Large intestine (tissue), 3 donors: ENCODE results near the gene LRCH3. TPM values are rescaled to one million over a fixed set of nuclear protein-coding genes. Genes with fewer than 3 reads are reported as not detected.
A peak's percentile ranks its signal among the peaks of the same experiment; 100 is the strongest.

Experiments used
- DNase-seq, 2 donors: peaks; one replicate each; pipeline versions ENCODE4 v3.0.0 to v3.0.0-alpha.2; 2013
- H3K27ac ChIP-seq: one replicate; pipeline ENCODE4 v1.5.1; 2013; ENCODE audit warnings: low read length
- H3K27me3 ChIP-seq: 2 replicates; pipeline ENCODE4 v1.6.1; 2013; ENCODE audit warnings: low read length; ENCODE audit not compliant: control insufficient read depth, insufficient read depth
- H3K36me3 ChIP-seq: 2 replicates; pipeline ENCODE4 v1.6.1; 2013; ENCODE audit warnings: low read length; ENCODE audit not compliant: control insufficient read depth, insufficient read depth
- H3K4me1 ChIP-seq: one replicate; pipeline ENCODE4 v1.6.1; 2013; ENCODE audit warnings: low read length; ENCODE audit not compliant: control insufficient read depth, insufficient read depth
- H3K4me3 ChIP-seq: one replicate; pipeline ENCODE4 v1.5.1; 2013; ENCODE audit warnings: low read length
- H3K9me3 ChIP-seq: one replicate; pipeline ENCODE4 v1.6.1; 2013; ENCODE audit warnings: mild to moderate bottlenecking, low read depth, low read length, moderate library complexity; ENCODE audit not compliant: control insufficient read depth
- WGBS: methylation state at CpG from one replicate; pipeline ENCODE4 v1.1.5; 2013; ENCODE audit warnings: low lambda C conversion rate; ENCODE audit not compliant: insufficient coverage; 5-methylcytosine and 5-hydroxymethylcytosine counted together
- polyA plus RNA-seq: library from polyadenylated mRNA; unstranded; fragments of 120-200 nt; gene quantifications from one replicate; pipeline ENCODE4 v1.2.1, GENCODE V29; 2013

LRCH3 gene
- polyA plus RNA-seq, 1 donor: 40.6 TPM

GRCh38 chr3:197750858-197751737 is 40.0 kb upstream of the LRCH3 start:
- WGBS: no CpG with 5 or more reads among the region's 36 CpGs
- H3K27me3 ChIP-seq: no peaks in the 10 kb centered on the region
- H3K36me3 ChIP-seq: no peaks in the 10 kb centered on the region
- H3K4me1 ChIP-seq: peaks cover 5% of the 10 kb centered on the region
- peak overlapping the region; percentile 88 for H3K27ac ChIP-seq
- peak in 1 of 2 donors; percentile 67 for DNase-seq
- peak overlapping the region; percentile 76 for H3K4me3 ChIP-seq
- no peaks in the 10 kb centered on the region for H3K9me3 ChIP-seq

DNA sequence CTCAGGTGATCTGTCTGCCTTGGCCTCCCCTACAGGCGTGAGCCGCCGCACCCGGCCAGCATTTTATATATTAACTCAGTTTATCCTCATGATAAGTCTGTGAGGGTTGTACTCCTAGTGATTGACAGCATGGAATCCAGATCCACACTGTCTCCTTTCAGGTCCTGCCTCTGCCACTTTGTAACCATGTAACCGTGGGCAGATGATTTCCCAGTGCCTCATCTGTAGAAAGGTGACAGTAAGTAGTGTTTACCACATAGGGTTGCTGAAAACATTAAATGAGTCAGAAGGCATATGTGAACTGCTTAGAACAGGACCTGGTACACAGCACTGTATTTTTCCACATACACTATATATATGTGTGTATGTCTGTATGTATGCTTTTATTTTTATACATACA is 38.9 kb upstream of the LRCH3 start:
- Histone ChIP-seq H3K4me3 (no peak overlapping the region), H3K36me3 (no peaks in the 10 kb centered on the region), H3K9me3 (no peaks in the 10 kb centered on the region), H3K27me3 (no peaks in the 10 kb centered on the region), H3K4me1 (peaks cover 5% of the 10 kb centered on the region), H3K27ac (no peak overlapping the region)
- WGBS: no CpG with 5 or more reads among the region's 5 CpGs
- no peak for DNase-seq

DNA sequence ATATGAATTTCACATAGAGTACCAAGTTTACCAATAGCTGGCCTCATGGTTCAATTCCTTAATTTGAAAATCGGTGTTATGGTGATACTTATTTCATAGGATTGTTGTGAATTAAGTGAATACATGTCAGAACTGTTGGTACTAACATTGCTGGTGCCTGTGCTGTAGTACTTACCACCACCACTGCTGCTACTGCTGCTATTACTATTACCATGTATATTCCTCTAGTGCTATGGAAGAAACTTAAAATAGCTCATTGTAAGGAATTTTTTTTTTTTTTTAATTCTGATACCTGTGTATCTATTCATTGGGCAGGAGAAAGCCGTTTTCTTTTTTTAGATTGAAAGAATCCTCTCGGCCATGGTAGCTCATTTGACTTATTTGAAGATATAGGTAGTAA is 37.8 kb upstream of the LRCH3 start:
- no peaks in the 10 kb centered on the region for H3K9me3 ChIP-seq
- WGBS: no CpG with 5 or more reads among the region's 3 CpGs
- no peak overlapping the region for H3K27ac ChIP-seq
- H3K4me3 ChIP-seq: no peak overlapping the region
- no peak for DNase-seq
- peaks cover 5% of the 10 kb centered on the region for H3K36me3 ChIP-seq
- H3K27me3 ChIP-seq: no peaks in the 10 kb centered on the region
- H3K4me1 ChIP-seq: peaks cover 5% of the 10 kb centered on the region

DNA sequence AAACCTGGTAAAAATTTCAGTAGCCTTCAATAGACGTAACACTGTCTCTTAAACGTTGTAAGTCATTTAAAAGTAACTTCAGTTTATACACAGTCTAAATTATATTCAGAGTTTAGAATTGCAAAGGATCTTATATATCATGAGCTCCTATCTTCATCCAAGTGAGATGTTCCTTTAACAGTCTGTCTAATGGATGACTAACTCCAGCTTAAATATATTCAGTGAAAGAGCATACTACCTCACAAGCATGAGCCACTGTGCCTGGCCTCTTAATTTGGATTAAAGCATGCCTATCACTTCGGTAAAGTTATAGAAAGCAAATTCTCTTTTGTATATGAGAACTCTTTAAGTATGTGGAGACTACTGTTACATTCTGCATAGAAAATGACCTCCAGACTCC is 34.4 kb upstream of the LRCH3 start:
- Histone ChIP-seq H3K27ac (no peak overlapping the region), H3K9me3 (no peaks in the 10 kb centered on the region), H3K36me3 (peaks cover 11% of the 10 kb centered on the region), H3K4me3 (no peak overlapping the region), H3K4me1 (peaks cover 5% of the 10 kb centered on the region), H3K27me3 (no peaks in the 10 kb centered on the region)
- no CpG with 5 or more reads among the region's 3 CpGs for WGBS
- no peak for DNase-seq

DNA sequence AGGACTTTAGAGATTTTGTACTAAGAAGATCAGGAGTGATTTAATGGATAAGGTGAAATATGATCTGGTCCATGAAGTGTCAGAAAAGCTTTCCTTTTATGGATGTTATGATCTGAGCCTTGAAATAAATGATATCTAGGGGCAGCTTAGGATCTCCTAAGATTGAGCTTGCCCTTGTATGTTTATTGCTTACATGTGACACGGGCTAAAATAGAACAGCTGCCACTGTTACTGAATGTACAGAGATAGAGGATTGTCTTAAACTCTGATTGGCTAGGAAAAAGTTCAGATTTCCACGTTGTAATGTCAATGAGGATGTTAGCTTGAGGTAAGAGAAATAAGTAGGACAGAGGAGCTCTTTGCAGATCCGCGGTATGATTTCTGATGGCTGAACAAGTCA is 32.5 kb upstream of the LRCH3 start:
- 92% methylated on average over 2 of the region's 4 CpGs for WGBS
- Histone ChIP-seq H3K4me3 (no peak overlapping the region), H3K9me3 (no peaks in the 10 kb centered on the region), H3K27ac (no peak overlapping the region), H3K4me1 (no peaks in the 10 kb centered on the region), H3K36me3 (peaks cover 17% of the 10 kb centered on the region), H3K27me3 (no peaks in the 10 kb centered on the region)
- DNase-seq: no peak

GRCh38 chr3:197761784-197762183 is 29.3 kb upstream of the LRCH3 start:
- Histone ChIP-seq H3K36me3 (peaks cover 25% of the 10 kb centered on the region), H3K4me1 (no peaks in the 10 kb centered on the region), H3K27me3 (no peaks in the 10 kb centered on the region), H3K4me3 (no peak overlapping the region), H3K27ac (no peak overlapping the region), H3K9me3 (no peaks in the 10 kb centered on the region)
- no peak for DNase-seq

DNA sequence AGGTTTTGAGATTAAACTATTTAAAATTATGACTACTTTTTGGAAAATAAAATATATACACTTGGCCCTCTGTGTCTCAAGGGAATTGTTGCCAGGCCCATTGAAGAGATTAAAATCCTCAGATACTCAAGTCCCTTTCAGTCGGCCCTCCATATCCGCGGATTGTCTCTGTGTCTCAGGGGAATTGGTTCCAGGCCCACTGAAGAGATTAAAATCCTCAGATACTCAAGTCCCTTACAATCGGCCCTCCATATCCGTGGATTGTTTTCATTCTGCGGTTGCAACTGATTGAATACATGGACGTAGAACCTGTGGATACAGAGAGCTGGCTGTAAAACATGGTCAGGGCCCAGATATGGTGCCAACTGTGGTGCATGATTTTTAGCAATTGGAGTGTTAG is 15.7 kb upstream of the LRCH3 start:
- H3K36me3 ChIP-seq: peaks cover 69% of the 10 kb centered on the region
- no peak overlapping the region for H3K27ac ChIP-seq

GRCh38 chr3:197782230-197782629 is 8.8 kb upstream of the LRCH3 start:
- H3K27me3 ChIP-seq: no peaks in the 10 kb centered on the region
- no peaks in the 10 kb centered on the region for H3K9me3 ChIP-seq
- no peak overlapping the region for H3K4me3 ChIP-seq
- no peaks in the 10 kb centered on the region for H3K4me1 ChIP-seq
- no CpG with 5 or more reads among the region's 4 CpGs for WGBS
- DNase-seq: no peak
- peaks cover 46% of the 10 kb centered on the region for H3K36me3 ChIP-seq
- no peak overlapping the region for H3K27ac ChIP-seq

More for the DNA sequence above, 15.7 kb upstream of the LRCH3 start:
- 100% methylated on average over 1 of the region's 7 CpGs for WGBS
- no peak overlapping the region for H3K4me3 ChIP-seq
- H3K27me3 ChIP-seq: no peaks in the 10 kb centered on the region
- no peaks in the 10 kb centered on the region for H3K4me1 ChIP-seq
- DNase-seq: no peak
- no peaks in the 10 kb centered on the region for H3K9me3 ChIP-seq

DNA sequence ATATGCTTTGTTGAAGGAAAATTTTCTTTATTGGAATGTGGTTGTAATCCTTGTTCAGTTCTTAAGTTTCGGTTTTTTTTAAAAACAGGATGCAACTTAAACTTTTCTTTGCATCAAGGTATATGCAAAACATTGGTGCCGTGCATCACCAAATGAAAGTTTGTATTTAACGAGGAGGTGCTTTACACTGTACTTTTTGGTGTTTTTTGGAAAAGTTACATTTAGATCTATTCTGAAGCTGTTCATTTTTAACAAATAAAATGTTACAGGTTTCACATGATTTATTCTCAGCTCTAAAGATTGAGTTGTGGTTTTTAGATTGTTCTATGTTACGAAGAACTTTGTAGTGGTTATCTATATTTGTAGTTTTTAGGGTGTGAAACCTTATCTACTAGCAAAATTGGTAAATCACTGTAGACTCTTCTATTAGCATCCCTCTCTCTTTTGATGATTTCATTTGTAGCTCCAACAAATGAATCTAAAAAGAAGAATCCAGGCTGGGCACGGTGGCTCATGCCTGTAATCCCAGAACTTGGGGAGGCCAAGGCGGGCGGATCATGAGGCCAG is 7.0 kb upstream of the LRCH3 start:
- WGBS: 97% methylated on average over 4 of the region's 7 CpGs
- H3K27ac ChIP-seq: no peak overlapping the region
- no peaks in the 10 kb centered on the region for H3K4me1 ChIP-seq
- H3K4me3 ChIP-seq: no peak overlapping the region
- DNase-seq: no peak
- H3K36me3 ChIP-seq: peaks cover 29% of the 10 kb centered on the region
- H3K9me3 ChIP-seq: no peaks in the 10 kb centered on the region
- no peaks in the 10 kb centered on the region for H3K27me3 ChIP-seq

- Histone ChIP-seq H3K4me3 (no peak overlapping the region), H3K27ac (no peak overlapping the region), H3K9me3 (no peaks in the 10 kb centered on the region), H3K36me3 (peaks cover 8% of the 10 kb centered on the region), H3K4me1 (no peaks in the 10 kb centered on the region), H3K27me3 (no peaks in the 10 kb centered on the region)
- no CpG with 5 or more reads among the region's 1 CpG for WGBS
- DNase-seq: no peak
Observed at GRCh38 chr3:197787412-197787811, 3.6 kb upstream of the LRCH3 start.

DNA sequence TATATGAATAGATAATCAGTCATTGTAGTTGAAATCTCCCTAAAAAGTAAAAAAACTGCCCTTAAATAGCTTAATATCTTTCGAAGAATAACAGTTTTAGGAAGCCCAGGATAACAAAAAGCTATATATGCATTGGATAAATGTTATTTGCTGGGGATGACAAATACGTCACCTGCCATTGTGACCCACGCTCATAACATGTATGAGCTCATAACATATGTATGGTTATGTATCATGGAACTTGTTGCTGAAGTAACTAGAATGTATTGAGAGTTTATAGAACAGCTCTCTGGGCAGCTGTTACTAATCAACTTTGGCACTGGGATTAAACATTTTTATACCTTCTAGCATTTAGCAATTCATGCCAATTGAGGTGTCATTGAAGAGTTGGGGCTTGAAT is 1.7 kb upstream of the LRCH3 start:
- Histone ChIP-seq H3K36me3 (peaks cover 3% of the 10 kb centered on the region), H3K4me3 (no peak overlapping the region), H3K27ac (no peak overlapping the region), H3K9me3 (no peaks in the 10 kb centered on the region), H3K4me1 (no peaks in the 10 kb centered on the region), H3K27me3 (no peaks in the 10 kb centered on the region)
- DNase-seq: no peak
- no CpG with 5 or more reads among the region's 3 CpGs for WGBS
